Gastrocnemius medialis (tissue), 4 donors: ENCODE results near the gene ALG10B.

Experiments used
- POLR2A ChIP-seq, 2 donors: fragments of 450-650 bp; IDR thresholded peaks; one replicate each; pipeline ENCODE4 v1.6.1; 2017; ENCODE audit warnings: antibody characterized with exemption in 2 of 2, mild to moderate bottlenecking in 2 of 2, moderate library complexity in 2 of 2
- TF ChIP-seq, protein P1 (sequence below), 5 experiments: fragments of 450-650 bp in 3 of 5; fragments of 200-600 bp in 2 of 5; sonication (generic) in 2 of 5; IDR thresholded peaks in 4 of 5; conservative IDR thresholded peaks in 1 of 5; 1 replicate in 4 of 5; 2 replicates in 1 of 5; pipeline ENCODE4 v1.5.1; 2016 to 2019; ENCODE audit warnings: antibody characterized with exemption in 5 of 5, mild to moderate bottlenecking in 3 of 5, moderate library complexity in 3 of 5

DNA sequence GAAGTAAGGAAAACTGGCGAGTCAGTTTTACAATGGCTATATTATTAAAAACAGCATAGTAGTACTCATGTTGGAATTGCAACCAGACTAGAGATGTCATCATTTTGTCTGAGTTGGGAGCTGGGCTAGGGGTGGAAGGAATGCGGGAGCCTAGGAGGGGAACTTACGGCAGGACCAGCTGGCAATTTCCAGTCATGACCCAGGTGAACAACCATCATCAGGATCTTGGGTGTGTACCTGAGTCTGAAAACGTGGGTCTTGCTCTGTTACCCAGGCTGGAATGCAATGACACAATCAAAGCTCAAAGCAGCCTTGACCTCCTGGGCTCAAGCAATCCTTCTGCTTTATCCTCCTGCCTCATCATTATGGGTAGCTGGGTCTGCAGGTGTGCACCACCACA, 50.9 kb downstream of the ALG10B start:
- TF ChIP-seq, protein P1, sequence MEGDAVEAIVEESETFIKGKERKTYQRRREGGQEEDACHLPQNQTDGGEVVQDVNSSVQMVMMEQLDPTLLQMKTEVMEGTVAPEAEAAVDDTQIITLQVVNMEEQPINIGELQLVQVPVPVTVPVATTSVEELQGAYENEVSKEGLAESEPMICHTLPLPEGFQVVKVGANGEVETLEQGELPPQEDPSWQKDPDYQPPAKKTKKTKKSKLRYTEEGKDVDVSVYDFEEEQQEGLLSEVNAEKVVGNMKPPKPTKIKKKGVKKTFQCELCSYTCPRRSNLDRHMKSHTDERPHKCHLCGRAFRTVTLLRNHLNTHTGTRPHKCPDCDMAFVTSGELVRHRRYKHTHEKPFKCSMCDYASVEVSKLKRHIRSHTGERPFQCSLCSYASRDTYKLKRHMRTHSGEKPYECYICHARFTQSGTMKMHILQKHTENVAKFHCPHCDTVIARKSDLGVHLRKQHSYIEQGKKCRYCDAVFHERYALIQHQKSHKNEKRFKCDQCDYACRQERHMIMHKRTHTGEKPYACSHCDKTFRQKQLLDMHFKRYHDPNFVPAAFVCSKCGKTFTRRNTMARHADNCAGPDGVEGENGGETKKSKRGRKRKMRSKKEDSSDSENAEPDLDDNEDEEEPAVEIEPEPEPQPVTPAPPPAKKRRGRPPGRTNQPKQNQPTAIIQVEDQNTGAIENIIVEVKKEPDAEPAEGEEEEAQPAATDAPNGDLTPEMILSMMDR (IDR thresholded peaks at IDR 0.05 in 4 of 5, conservative IDR thresholded peaks at IDR 0.05 in 1 of 5) = no peak
- TF ChIP-seq POLR2A (IDR thresholded peaks at IDR 0.05) = no peak
